Liver (tissue), 9 donors: ENCODE data around the gene BCL3. TPM values are rescaled to one million over a fixed set of nuclear protein-coding genes. Genes with fewer than 3 reads are reported as not detected.
A peak's percentile ranks its signal among the peaks of the same experiment; 100 is the strongest.

ENCODE experiments used
- DNase-seq: peaks from one replicate; pipeline ENCODE4 v3.0.0-alpha.2; 2017; ENCODE audit warnings: low spot score
- H3K27ac ChIP-seq, 2 donors: one replicate each; pipeline ENCODE4 v1.7.0; 2013; ENCODE audit warnings: inconsistent platforms in 2 of 2, low read length in 2 of 2, control low read depth in 1 of 2, low read depth in 1 of 2, mild to moderate bottlenecking in 1 of 2
- H3K27me3 ChIP-seq, 4 donors: one replicate each; pipeline versions ENCODE4 v1.6.1 to v1.7.0; 2013; ENCODE audit warnings: low read length in 3 of 4, inconsistent platforms in 1 of 4, mild to moderate bottlenecking in 1 of 4, moderate library complexity in 1 of 4; ENCODE audit not compliant: control insufficient read depth in 4 of 4, insufficient read depth in 4 of 4
- H3K36me3 ChIP-seq, 4 donors: one replicate each; pipeline versions ENCODE4 v1.6.1 to v1.7.0; 2013; ENCODE audit warnings: low read length in 3 of 4, mild to moderate bottlenecking in 3 of 4, low read depth in 1 of 4, moderate library complexity in 1 of 4; ENCODE audit not compliant: control insufficient read depth in 4 of 4, insufficient read depth in 3 of 4
- H3K4me1 ChIP-seq, 4 donors: one replicate each; pipeline versions ENCODE4 v1.6.1 to v1.7.0; 2013; ENCODE audit warnings: low read length in 3 of 4, mild to moderate bottlenecking in 3 of 4, moderate library complexity in 1 of 4; ENCODE audit not compliant: control insufficient read depth in 4 of 4, insufficient read depth in 4 of 4
- H3K4me3 ChIP-seq, 3 donors: one replicate each; pipeline versions ENCODE4 v1.6.1 to v1.7.0; 2013; ENCODE audit warnings: low read length in 3 of 3, control low read depth in 1 of 3, low read depth in 1 of 3, mild to moderate bottlenecking in 1 of 3
- H3K9ac ChIP-seq, 2 donors: one replicate each; pipeline ENCODE4 v1.7.0; 2013; ENCODE audit warnings: low read length in 2 of 2, mild to moderate bottlenecking in 2 of 2, moderate library complexity in 2 of 2, control low read depth in 1 of 2, low read depth in 1 of 2
- H3K9me3 ChIP-seq, 4 donors: one replicate each; pipeline versions ENCODE4 v1.6.1 to v1.7.0; 2013; ENCODE audit warnings: low read length in 3 of 4; ENCODE audit not compliant: control insufficient read depth in 4 of 4
- EGR1 ChIP-seq, 2 donors: IDR thresholded peaks; 2 replicates each; pipeline ENCODE4 v1.6.1; 2016 to 2018; ENCODE audit warnings: antibody characterized with exemption in 2 of 2, low read depth in 2 of 2
- FOXA1 ChIP-seq: IDR thresholded peaks from 2 replicates; pipeline ENCODE4 v1.6.1; 2016; ENCODE audit warnings: antibody characterized with exemption
- FOXA2 ChIP-seq: IDR thresholded peaks from 2 replicates; pipeline ENCODE4 v1.6.1; 2016; ENCODE audit warnings: antibody characterized with exemption
- GABPA ChIP-seq, 2 donors: IDR thresholded peaks in 1 of 2; conservative IDR thresholded peaks in 1 of 2; 2 replicates each; pipeline ENCODE4 v1.6.1; 2016; ENCODE audit warnings: antibody characterized with exemption in 2 of 2, mild to moderate bottlenecking in 1 of 2, moderate library complexity in 1 of 2
- HNF4A ChIP-seq, 2 donors: conservative IDR thresholded peaks; 2 replicates each; pipeline ENCODE4 v1.6.1; 2016; ENCODE audit warnings: antibody characterized with exemption in 2 of 2, mild to moderate bottlenecking in 2 of 2
- HNF4G ChIP-seq: IDR thresholded peaks from 2 replicates; pipeline ENCODE4 v1.6.1; 2016; ENCODE audit warnings: antibody characterized with exemption
- JUND ChIP-seq, 2 donors: IDR thresholded peaks; 2 replicates each; pipeline ENCODE4 v1.6.1; 2016; ENCODE audit warnings: antibody characterized with exemption in 2 of 2
- NR2F2 ChIP-seq: IDR thresholded peaks from 2 replicates; pipeline ENCODE4 v1.6.1; 2016; ENCODE audit warnings: antibody characterized with exemption
- RAD21 ChIP-seq, 2 donors: IDR thresholded peaks; 2 replicates each; pipeline ENCODE4 v1.6.1; 2016; ENCODE audit warnings: antibody characterized with exemption in 2 of 2, mild to moderate bottlenecking in 2 of 2
- RXRA ChIP-seq, 2 donors: IDR thresholded peaks; 2 replicates each; pipeline ENCODE4 v1.6.1; 2017 to 2018; ENCODE audit warnings: antibody characterized with exemption in 2 of 2, mild to moderate bottlenecking in 1 of 2
- SP1 ChIP-seq: IDR thresholded peaks from 2 replicates; pipeline ENCODE4 v1.6.1; 2018; ENCODE audit warnings: antibody characterized with exemption, mild to moderate bottlenecking
- TAF1 ChIP-seq: conservative IDR thresholded peaks from 2 replicates; pipeline ENCODE4 v1.6.1; 2016; ENCODE audit warnings: antibody characterized with exemption, mild to moderate bottlenecking
- YY1 ChIP-seq: IDR thresholded peaks from 2 replicates; pipeline ENCODE4 v1.6.1; 2016; ENCODE audit warnings: antibody characterized with exemption, mild to moderate bottlenecking
- WGBS: extraction: QIAGEN DNeasy Blood & Tissue Kit; methylation state at CpG from one replicate; pipeline ENCODE4 v1.1.7; 2013; 5-methylcytosine and 5-hydroxymethylcytosine counted together
- polyA plus RNA-seq, 2 donors: library from polyadenylated mRNA; stranded (reverse) in 1 of 2; unstranded in 1 of 2; fragments of 200-250 nt in 1 of 2; fragments of >200 nt in 1 of 2; fragmentation: Nextera tagmentation in 1 of 2; extraction: Ambion mirVana in 1 of 2; gene quantifications; one replicate each; pipeline versions ENCODE4 v1.2.1 to v1.2.3, GENCODE V29; 2013 to 2015
- total RNA-seq, 2 donors: library from RNA; depleted of rRNA; stranded (reverse); fragments of >200 nt; gene quantifications; one replicate each; pipeline ENCODE4 v1.2.3, GENCODE V29; 2014
- TF ChIP-seq, protein P1 (sequence below): IDR thresholded peaks from 2 replicates; pipeline ENCODE4 v1.6.1; 2016; ENCODE audit warnings: antibody characterized with exemption
- TF ChIP-seq, protein P2 (sequence below): IDR thresholded peaks from 2 replicates; pipeline ENCODE4 v1.6.1; 2016; ENCODE audit warnings: antibody characterized with exemption
- TF ChIP-seq, protein P3 (sequence below): fragments of 150-350 bp; IDR thresholded peaks from 2 replicates; pipeline ENCODE4 v1.5.1; 2017; ENCODE audit warnings: improper control_type of control experiment, low read depth, low read length; ENCODE audit not compliant: missing input control
- TF ChIP-seq, protein P4 (sequence below): IDR thresholded peaks from 2 replicates; pipeline ENCODE4 v1.6.1; 2016; ENCODE audit warnings: antibody characterized with exemption
- TF ChIP-seq, protein P5 (sequence below): IDR thresholded peaks from 2 replicates; pipeline ENCODE4 v1.6.1; 2016; ENCODE audit warnings: antibody characterized with exemption, mild to moderate bottlenecking
- donor health status: healthy.
- donor health status: healthy.
- donor health status: healthy.
- donor health status: healthy.
- donor health status: healthy.

BCL3 gene
- total and polyA plus RNA-seq, 4 donors = 4.5 to 63.6 (median 19.7) TPM

DNA sequence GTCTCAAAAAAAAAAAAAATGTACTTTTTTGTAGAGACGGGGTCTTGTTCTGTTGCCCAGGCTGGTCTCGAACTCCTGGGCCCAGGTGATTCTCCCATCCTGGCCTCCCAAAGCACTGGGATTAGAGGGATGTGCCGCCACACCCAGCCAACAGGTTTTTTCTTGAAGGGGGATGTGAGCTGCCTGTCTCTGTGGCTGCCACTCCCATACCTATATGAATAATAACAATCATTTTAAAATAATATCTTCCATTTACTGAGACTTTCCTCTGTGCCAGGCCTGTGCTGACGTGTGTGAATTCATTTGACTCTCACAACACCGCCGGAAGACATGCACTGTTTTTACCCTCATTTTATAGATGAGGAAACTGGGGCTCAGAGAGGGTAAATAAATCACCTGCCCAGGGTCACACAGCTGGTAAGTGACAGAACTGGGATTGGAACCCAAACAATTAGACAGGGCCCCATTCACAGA is 7.2 kb upstream of the BCL3 start:
- TF ChIP-seq HNF4A (conservative IDR thresholded peaks at IDR 0.05) = no peak
- TF ChIP-seq TAF1 = no peak
- Histone ChIP-seq H3K27me3 (no peaks in the 10 kb centered on the region), H3K36me3 (no peaks in the 10 kb centered on the region), H3K4me1 (peaks cover 26 to 81% (median 61%) of the 10 kb centered on the region in 4 donors), H3K9ac (peak overlapping the region in 1 of 2 donors; percentile 44), H3K9me3 (no peaks in the 10 kb centered on the region), H3K27ac (peak overlapping the region; percentile 79 to 86), H3K4me3 (no peak overlapping the region)
- no peak for DNase-seq
- 40% methylated on average over 6 of the region's 6 CpGs for WGBS

DNA sequence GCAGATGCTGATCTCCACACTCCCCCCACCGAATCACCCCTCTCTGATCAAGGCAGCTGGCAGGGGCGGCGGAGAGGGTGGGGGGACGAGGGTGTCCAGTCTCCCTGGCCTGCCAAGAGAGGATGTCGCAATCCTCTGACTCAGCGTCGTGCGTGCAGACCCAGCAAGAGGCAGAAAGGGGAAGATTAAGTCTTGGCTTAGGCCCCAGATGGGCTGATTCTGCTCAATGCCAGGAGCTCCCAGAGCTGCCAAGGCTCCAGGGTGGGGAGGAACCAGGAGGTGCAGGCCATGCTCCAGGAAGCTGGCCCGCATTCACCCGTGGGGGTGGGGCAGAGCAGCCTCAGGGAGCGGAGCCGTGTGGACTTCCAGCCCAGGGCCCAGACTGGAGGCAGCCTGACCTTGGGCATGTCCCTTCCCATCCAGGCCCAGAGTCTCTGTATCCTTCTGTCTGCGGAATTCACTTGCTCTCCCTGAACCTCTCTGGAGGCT is 6.6 kb upstream of the BCL3 start:
- Histone ChIP-seq H3K27ac (peak overlapping the region; percentile 79 to 86), H3K4me1 (peaks cover 26 to 81% (median 61%) of the 10 kb centered on the region in 4 donors), H3K36me3 (no peaks in the 10 kb centered on the region), H3K4me3 (no peak overlapping the region), H3K27me3 (no peaks in the 10 kb centered on the region), H3K9ac (peak overlapping the region in 1 of 2 donors; percentile 59), H3K9me3 (no peaks in the 10 kb centered on the region)
- TF ChIP-seq HNF4G = peak; percentile 80
- TF ChIP-seq, protein P1, sequence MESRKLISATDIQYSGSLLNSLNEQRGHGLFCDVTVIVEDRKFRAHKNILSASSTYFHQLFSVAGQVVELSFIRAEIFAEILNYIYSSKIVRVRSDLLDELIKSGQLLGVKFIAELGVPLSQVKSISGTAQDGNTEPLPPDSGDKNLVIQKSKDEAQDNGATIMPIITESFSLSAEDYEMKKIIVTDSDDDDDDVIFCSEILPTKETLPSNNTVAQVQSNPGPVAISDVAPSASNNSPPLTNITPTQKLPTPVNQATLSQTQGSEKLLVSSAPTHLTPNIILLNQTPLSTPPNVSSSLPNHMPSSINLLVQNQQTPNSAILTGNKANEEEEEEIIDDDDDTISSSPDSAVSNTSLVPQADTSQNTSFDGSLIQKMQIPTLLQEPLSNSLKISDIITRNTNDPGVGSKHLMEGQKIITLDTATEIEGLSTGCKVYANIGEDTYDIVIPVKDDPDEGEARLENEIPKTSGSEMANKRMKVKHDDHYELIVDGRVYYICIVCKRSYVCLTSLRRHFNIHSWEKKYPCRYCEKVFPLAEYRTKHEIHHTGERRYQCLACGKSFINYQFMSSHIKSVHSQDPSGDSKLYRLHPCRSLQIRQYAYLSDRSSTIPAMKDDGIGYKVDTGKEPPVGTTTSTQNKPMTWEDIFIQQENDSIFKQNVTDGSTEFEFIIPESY = peak; percentile 62
- peak; percentile 84 for TF ChIP-seq HNF4A (conservative IDR thresholded peaks at IDR 0.05)
- TF ChIP-seq FOXA2 = peak; percentile 21
- TF ChIP-seq GABPA (IDR thresholded peaks at IDR 0.05 in 1 of 2, conservative IDR thresholded peaks at IDR 0.05 in 1 of 2) = peak in 1 of 2 donors; percentile 31
- TF ChIP-seq, protein P2, sequence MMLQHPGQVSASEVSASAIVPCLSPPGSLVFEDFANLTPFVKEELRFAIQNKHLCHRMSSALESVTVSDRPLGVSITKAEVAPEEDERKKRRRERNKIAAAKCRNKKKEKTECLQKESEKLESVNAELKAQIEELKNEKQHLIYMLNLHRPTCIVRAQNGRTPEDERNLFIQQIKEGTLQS = peak; percentile 85
- peak; percentile 36 to 72 for TF ChIP-seq RAD21 (IDR thresholded peaks at IDR 0.05)
- peak; percentile 94 to 98 for TF ChIP-seq RXRA (IDR thresholded peaks at IDR 0.05)
- peak; percentile 93 to 95 for TF ChIP-seq JUND (IDR thresholded peaks at IDR 0.05)
- TF ChIP-seq EGR1 (IDR thresholded peaks at IDR 0.05; ENCODE audit: low read depth in 2 of 2) = peak in 1 of 2 donors; percentile 28
- peak; percentile 78 for TF ChIP-seq YY1
- peak; percentile 77 for TF ChIP-seq TAF1
- TF ChIP-seq FOXA1 = peak; percentile 71
- TF ChIP-seq, protein P3, sequence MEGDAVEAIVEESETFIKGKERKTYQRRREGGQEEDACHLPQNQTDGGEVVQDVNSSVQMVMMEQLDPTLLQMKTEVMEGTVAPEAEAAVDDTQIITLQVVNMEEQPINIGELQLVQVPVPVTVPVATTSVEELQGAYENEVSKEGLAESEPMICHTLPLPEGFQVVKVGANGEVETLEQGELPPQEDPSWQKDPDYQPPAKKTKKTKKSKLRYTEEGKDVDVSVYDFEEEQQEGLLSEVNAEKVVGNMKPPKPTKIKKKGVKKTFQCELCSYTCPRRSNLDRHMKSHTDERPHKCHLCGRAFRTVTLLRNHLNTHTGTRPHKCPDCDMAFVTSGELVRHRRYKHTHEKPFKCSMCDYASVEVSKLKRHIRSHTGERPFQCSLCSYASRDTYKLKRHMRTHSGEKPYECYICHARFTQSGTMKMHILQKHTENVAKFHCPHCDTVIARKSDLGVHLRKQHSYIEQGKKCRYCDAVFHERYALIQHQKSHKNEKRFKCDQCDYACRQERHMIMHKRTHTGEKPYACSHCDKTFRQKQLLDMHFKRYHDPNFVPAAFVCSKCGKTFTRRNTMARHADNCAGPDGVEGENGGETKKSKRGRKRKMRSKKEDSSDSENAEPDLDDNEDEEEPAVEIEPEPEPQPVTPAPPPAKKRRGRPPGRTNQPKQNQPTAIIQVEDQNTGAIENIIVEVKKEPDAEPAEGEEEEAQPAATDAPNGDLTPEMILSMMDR = no peak
- TF ChIP-seq, protein P4, sequence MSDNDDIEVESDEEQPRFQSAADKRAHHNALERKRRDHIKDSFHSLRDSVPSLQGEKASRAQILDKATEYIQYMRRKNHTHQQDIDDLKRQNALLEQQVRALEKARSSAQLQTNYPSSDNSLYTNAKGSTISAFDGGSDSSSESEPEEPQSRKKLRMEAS = peak; percentile 97
- TF ChIP-seq SP1 = peak; percentile 92
- peak; percentile 95 for TF ChIP-seq NR2F2
- TF ChIP-seq, protein P5, sequence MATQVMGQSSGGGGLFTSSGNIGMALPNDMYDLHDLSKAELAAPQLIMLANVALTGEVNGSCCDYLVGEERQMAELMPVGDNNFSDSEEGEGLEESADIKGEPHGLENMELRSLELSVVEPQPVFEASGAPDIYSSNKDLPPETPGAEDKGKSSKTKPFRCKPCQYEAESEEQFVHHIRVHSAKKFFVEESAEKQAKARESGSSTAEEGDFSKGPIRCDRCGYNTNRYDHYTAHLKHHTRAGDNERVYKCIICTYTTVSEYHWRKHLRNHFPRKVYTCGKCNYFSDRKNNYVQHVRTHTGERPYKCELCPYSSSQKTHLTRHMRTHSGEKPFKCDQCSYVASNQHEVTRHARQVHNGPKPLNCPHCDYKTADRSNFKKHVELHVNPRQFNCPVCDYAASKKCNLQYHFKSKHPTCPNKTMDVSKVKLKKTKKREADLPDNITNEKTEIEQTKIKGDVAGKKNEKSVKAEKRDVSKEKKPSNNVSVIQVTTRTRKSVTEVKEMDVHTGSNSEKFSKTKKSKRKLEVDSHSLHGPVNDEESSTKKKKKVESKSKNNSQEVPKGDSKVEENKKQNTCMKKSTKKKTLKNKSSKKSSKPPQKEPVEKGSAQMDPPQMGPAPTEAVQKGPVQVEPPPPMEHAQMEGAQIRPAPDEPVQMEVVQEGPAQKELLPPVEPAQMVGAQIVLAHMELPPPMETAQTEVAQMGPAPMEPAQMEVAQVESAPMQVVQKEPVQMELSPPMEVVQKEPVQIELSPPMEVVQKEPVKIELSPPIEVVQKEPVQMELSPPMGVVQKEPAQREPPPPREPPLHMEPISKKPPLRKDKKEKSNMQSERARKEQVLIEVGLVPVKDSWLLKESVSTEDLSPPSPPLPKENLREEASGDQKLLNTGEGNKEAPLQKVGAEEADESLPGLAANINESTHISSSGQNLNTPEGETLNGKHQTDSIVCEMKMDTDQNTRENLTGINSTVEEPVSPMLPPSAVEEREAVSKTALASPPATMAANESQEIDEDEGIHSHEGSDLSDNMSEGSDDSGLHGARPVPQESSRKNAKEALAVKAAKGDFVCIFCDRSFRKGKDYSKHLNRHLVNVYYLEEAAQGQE = peak; percentile 75
- peak; percentile 67 for DNase-seq
- 5% methylated on average over 13 of the region's 13 CpGs for WGBS
